Keratinocyte (primary cell): Measurements from ENCODE around the gene TNKS1BP1. TPM values are rescaled to one million over a fixed set of nuclear protein-coding genes. Genes with fewer than 3 reads are reported as not detected.

ENCODE experiments used
- DNase-seq: peaks from one replicate; pipeline ENCODE4 v3.0.0-alpha.2; 2011; ENCODE audit warnings: low read depth, missing footprints, low spot score
- FAIRE-seq: peaks from 2 replicates; lab custom pipeline; 2011; peaks lifted over from hg19 to GRCh38; lab: Jason Lieb, UNC
- H2AFZ ChIP-seq: 2 replicates; pipeline ENCODE4 v1.6.0; 2012; ENCODE audit warnings: low read length, control low read depth, inconsistent platforms; ENCODE audit not compliant: control insufficient read depth
- H3K27ac ChIP-seq: 2 replicates; pipeline ENCODE4 v1.5.1; 2011; ENCODE audit warnings: low read length; ENCODE audit not compliant: control insufficient read depth, insufficient read depth
- H3K27me3 ChIP-seq: 3 replicates; pipeline ENCODE4 v1.6.0; 2011; ENCODE audit warnings: low read length; ENCODE audit not compliant: control insufficient read depth, insufficient read depth; ENCODE audit errors: extremely low read depth
- H3K36me3 ChIP-seq, 2 experiments: 2 replicates in 1 of 2; 3 replicates in 1 of 2; pipeline ENCODE4 v1.5.1; 2011; ENCODE audit warnings: low read length in 2 of 2, mild to moderate bottlenecking in 1 of 2; ENCODE audit not compliant: control insufficient read depth in 2 of 2, insufficient read depth in 2 of 2; ENCODE audit errors: extremely low read depth in 1 of 2
- H3K4me1 ChIP-seq: 3 replicates; pipeline ENCODE4 v1.5.1; 2011; ENCODE audit warnings: low read length; ENCODE audit not compliant: control insufficient read depth, insufficient read depth; ENCODE audit errors: extremely low read depth
- H3K4me2 ChIP-seq: 3 replicates; pipeline ENCODE4 v1.6.0; 2011; ENCODE audit warnings: low read depth, low read length; ENCODE audit not compliant: control insufficient read depth, insufficient read depth; ENCODE audit errors: extremely low read depth
- H3K4me3 ChIP-seq, 3 experiments: fragments of 200-600 bp in 1 of 3; sonication (generic) in 1 of 3; 2 replicates in 2 of 3; 3 replicates in 1 of 3; pipeline ENCODE4 v1.5.1; 2011 to 2016; ENCODE audit warnings: low read length in 3 of 3, mild to moderate bottlenecking in 3 of 3, control low read depth in 2 of 3, inconsistent platforms in 1 of 3, low read depth in 1 of 3, mixed read lengths in 1 of 3, mixed run types in 1 of 3, moderate library complexity in 1 of 3; ENCODE audit not compliant: control insufficient read depth in 2 of 3, insufficient read depth in 2 of 3; ENCODE audit errors: extremely low read depth in 1 of 3
- H3K79me2 ChIP-seq: 2 replicates; pipeline ENCODE4 v1.6.0; 2012; ENCODE audit warnings: low read length; ENCODE audit not compliant: control insufficient read depth, insufficient read depth
- H3K9ac ChIP-seq: 3 replicates; pipeline ENCODE4 v1.6.0; 2011; ENCODE audit warnings: low read length; ENCODE audit not compliant: control insufficient read depth, insufficient read depth; ENCODE audit errors: extremely low read depth
- H3K9me1 ChIP-seq: 3 replicates; pipeline ENCODE4 v1.6.0; 2011; ENCODE audit warnings: low read length; ENCODE audit not compliant: control insufficient read depth, insufficient read depth; ENCODE audit errors: extremely low read depth
- H3K9me3 ChIP-seq: 2 replicates; pipeline ENCODE4 v1.5.1; 2012; ENCODE audit warnings: low read depth, low read length; ENCODE audit not compliant: control insufficient read depth
- H4K20me1 ChIP-seq: 3 replicates; pipeline ENCODE4 v1.6.0; 2011; ENCODE audit warnings: low read length; ENCODE audit not compliant: control insufficient read depth, insufficient read depth; ENCODE audit errors: extremely low read depth
- CTCF ChIP-seq, 3 experiments: IDR thresholded peaks in 1 of 3; conservative IDR thresholded peaks in 1 of 3; optimal IDR thresholded peaks in 1 of 3; 2 replicates in 2 of 3; 3 replicates in 1 of 3; pipeline versions ENCODE3 to v1.5.1; 2011; ENCODE audit warnings: low read length in 3 of 3, mild to moderate bottlenecking in 3 of 3, moderate library complexity in 2 of 3, control low read depth in 1 of 3, inconsistent platforms in 1 of 3; ENCODE audit not compliant: insufficient read depth in 2 of 3; ENCODE audit errors: extremely low read depth in 1 of 3
- EZH2 ChIP-seq: IDR thresholded peaks from one replicate; pipeline ENCODE4 v1.6.1; 2012; ENCODE audit warnings: inconsistent platforms, mild to moderate bottlenecking, low read length, moderate library complexity
- dilution Hi-C: fragments of 300-500 bp; cut with MboI; formaldehyde crosslinking; loops from one replicate; pipeline ENCODE4 v1.7.0; 2020; ENCODE audit warnings: low sequenced_read_pairs; ENCODE audit not compliant: extremely low pct_ligation_motif_present
- polyA plus RNA-seq, 5 experiments: library from polyadenylated mRNA; depleted of rRNA in 3 of 5; stranded (reverse) in 3 of 5; stranded (forward) in 1 of 5; unstranded in 1 of 5; fragments of >200 nt; gene quantifications; 1 replicate in 1 of 5; 2 replicates in 3 of 5; 3 replicates in 1 of 5; pipeline versions ENCODE4 v1.2.1 to v1.2.3, GENCODE V29; 2011 to 2012; ENCODE audit warnings: missing spikeins in 2 of 5, low read depth in 1 of 5, low replicate concordance in 1 of 5

The TNKS1BP1 gene
- polyA plus RNA-seq, 1 donor (not counting 4 experiments of a cell fraction or from before 2014, with no cell fraction given), result 88.3 TPM

- DNase-seq (no peak), FAIRE-seq (no peak)
- Histone ChIP-seq H3K36me3 (no peaks in the 10 kb centered on the region), H3K9me1 (no peaks in the 10 kb centered on the region), H3K27me3 (no peaks in the 10 kb centered on the region), H3K27ac (no peak overlapping the region), H4K20me1 (no peaks in the 10 kb centered on the region), H2AFZ (no peak overlapping the region), H3K9me3 (no peaks in the 10 kb centered on the region), H3K79me2 (no peaks in the 10 kb centered on the region), H3K4me3 (no peak overlapping the region), H3K4me1 (peaks cover 21% of the 10 kb centered on the region), H3K4me2 (no peak overlapping the region), H3K9ac (no peak overlapping the region)
- dilution Hi-C loops, result no loop called here
- TF ChIP-seq CTCF (optimal IDR thresholded peaks at IDR 0.05 in 1 of 3, IDR thresholded peaks at IDR 0.05 in 1 of 3, conservative IDR thresholded peaks at IDR 0.05 in 1 of 3; ENCODE audit: extremely low read depth in 1 of 3, insufficient read depth in 2 of 3, low read length in 3 of 3), result no peak
- no peak for TF ChIP-seq EZH2
Measured at GRCh38 chr11:57354699-57355098, 29.9 kb upstream of the TNKS1BP1 start.

- FAIRE-seq, result no peak
- Histone ChIP-seq H3K9me1 (no peaks in the 10 kb centered on the region), H3K9ac (no peak overlapping the region)
Measured at GRCh38 chr11:57353852-57354251, 29.1 kb upstream of the TNKS1BP1 start.

More at GRCh38 chr11:57353852-57354251, 29.1 kb upstream of the TNKS1BP1 start:
- no peaks in the 10 kb centered on the region for H3K36me3 ChIP-seq
- peaks cover 19% of the 10 kb centered on the region for H3K4me1 ChIP-seq
- H3K4me2 ChIP-seq, result no peak overlapping the region
- H3K9me3 ChIP-seq, result no peaks in the 10 kb centered on the region
- no peaks in the 10 kb centered on the region for H3K79me2 ChIP-seq
- DNase-seq, result no peak
- TF ChIP-seq EZH2, result no peak
- no peak for TF ChIP-seq CTCF (optimal IDR thresholded peaks at IDR 0.05 in 1 of 3, IDR thresholded peaks at IDR 0.05 in 1 of 3, conservative IDR thresholded peaks at IDR 0.05 in 1 of 3; ENCODE audit: extremely low read depth in 1 of 3, insufficient read depth in 2 of 3, low read length in 3 of 3)
- H3K4me3 ChIP-seq, result no peak overlapping the region
- H2AFZ ChIP-seq, result no peak overlapping the region
- no peak overlapping the region for H3K27ac ChIP-seq
- dilution Hi-C loops, result no loop called here
- no peaks in the 10 kb centered on the region for H4K20me1 ChIP-seq
- H3K27me3 ChIP-seq, result no peaks in the 10 kb centered on the region
